Measurements from ENCODE around the gene DNMT3A. TPM values are rescaled to one million over a fixed set of nuclear protein-coding genes. Genes with fewer than 3 reads are reported as not detected.

Gene DNMT3A
- 22.5 and 31.3 TPM in 2 replicates for total RNA-seq

DNA sequence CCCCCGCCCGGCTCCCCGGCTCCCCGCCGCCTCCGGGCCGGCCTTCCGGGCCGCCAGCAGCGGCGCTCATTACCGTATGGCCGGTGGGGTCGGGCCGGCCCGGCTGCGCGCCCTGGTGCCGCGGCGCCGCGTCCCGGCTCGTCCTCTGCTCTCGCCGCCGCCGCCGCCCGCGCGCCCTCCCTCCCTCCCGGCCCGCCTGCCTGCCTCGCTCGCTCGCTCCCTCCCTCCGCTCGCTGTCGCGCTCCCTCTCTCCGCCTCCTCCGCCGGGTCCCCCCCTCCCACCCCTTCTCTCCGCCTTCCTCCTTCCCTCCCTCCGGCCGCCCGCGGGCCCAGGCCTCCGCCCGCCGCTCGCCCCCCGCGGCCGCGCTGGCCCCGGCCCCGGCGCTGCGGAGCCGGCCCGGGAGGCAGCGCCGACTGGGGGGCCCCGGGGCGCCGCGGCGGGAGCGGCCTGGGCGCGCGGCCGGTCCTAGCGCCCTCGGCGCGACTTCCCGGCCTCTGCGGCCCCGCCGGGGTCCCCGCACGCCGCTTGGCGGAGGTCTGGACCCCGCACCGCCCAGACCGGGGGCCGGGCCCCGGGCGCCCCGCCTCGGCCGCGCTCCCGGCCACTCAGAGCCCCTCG, at the start of gene DNMT3A:
TSS of gene DNMT3A (minus strand) at position 173 of the 619 bp plus-strand sequence. CDS start 27,941 bp downstream, outside the sequence.

Other genes starting within 250 kb of the DNMT3A start
- gene POMC, start 173.3 kb downstream of the DNMT3A start, total RNA-seq = 2.0 and 6.5 TPM in 2 replicates